ENCODE data around the gene ABLIM1. TPM values are rescaled to one million over a fixed set of nuclear protein-coding genes. Genes with fewer than 3 reads are reported as not detected.

ABLIM1 gene
- total and polyA plus RNA-seq, 2 of the 4 experiments (the other 2 are of a cell fraction) = 7.7 to 9.9 TPM

DNA sequence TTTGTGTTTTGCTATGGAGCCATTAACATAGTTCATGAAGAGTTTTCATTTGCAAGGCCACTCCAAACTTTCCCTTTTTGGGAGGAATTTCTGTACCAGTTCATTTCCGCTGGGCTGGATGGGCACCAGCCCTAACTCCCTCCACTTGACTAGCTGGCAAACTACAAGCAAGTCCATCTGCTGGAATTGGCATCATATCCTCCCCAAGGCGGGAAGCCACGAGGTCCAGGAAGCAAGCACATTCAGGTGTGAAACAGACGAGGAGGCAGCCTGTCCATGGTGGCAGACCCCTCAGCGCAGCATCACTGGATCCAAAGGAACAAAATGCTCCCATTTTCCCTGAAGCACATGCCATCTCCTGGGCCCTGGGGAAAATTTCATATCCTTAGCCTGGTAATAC is 125.8 kb downstream of the ABLIM1 start:
- Histone ChIP-seq H2BK5ac (ENCODE audit: low read depth, low read length, poor library complexity, severe bottlenecking) (no peak overlapping the region), H3K4me3 (ENCODE audit: insufficient read depth, low read depth, low read length) (no peak overlapping the region), H3K4me1 (ENCODE audit: control insufficient read depth, insufficient read depth, low read length) (no peaks in the 10 kb centered on the region), H3K79me1 (ENCODE audit: low read depth in 1 of 2, low read length in 2 of 2) (no peaks in the 10 kb centered on the region), H3K4me2 (ENCODE audit: low read depth, low read length) (no peak overlapping the region), H4K20me1 (ENCODE audit: insufficient read depth, low read length) (no peaks in the 10 kb centered on the region), H3K14ac (replicated peaks; ENCODE audit: low read depth, low read length) (no peak overlapping the region), H2BK20ac (ENCODE audit: low read depth, low read length) (no peak overlapping the region), H3K27ac (ENCODE audit: insufficient read depth, low read length) (no peak overlapping the region), H3K23ac (ENCODE audit: low read depth, low read length) (no peak overlapping the region), H2AK9ac (replicated peaks; ENCODE audit: low read depth, low read length, poor library complexity) (no peak overlapping the region), H3K56ac (ENCODE audit: extremely low read depth, insufficient read depth, low read length) (no peak overlapping the region), H3K9ac (ENCODE audit: low read depth, low read length) (no peak overlapping the region), H4K91ac (ENCODE audit: insufficient read depth, low read depth, low read length) (no peak overlapping the region), H3K9me1 (ENCODE audit: insufficient read depth, low read length) (no peaks in the 10 kb centered on the region), H3K36me3 (ENCODE audit: control insufficient read depth, insufficient read depth, low read length) (no peaks in the 10 kb centered on the region), H2AK5ac (ENCODE audit: low read depth, low read length) (no peak overlapping the region), H3K4ac (ENCODE audit: low read depth, low read length) (no peak overlapping the region), H2BK15ac (ENCODE audit: low read depth, low read length) (no peak overlapping the region), H4K5ac (ENCODE audit: low read depth, low read length) (no peak overlapping the region), H3K27me3 (ENCODE audit: control insufficient read depth, insufficient read depth, low read length) (peaks cover 37% of the 10 kb centered on the region), H4K8ac (ENCODE audit: low read depth in 2 of 2, low read length in 2 of 2) (no peak overlapping the region), H3K18ac (ENCODE audit: low read depth, low read length) (no peak overlapping the region), H2BK120ac (ENCODE audit: low read depth, low read length) (no peak overlapping the region), H2AFZ (replicated peaks; ENCODE audit: low read length, poor library complexity) (no peak overlapping the region), H3K9me3 (ENCODE audit: control insufficient read depth, insufficient read depth, low read length) (peaks cover 4% of the 10 kb centered on the region)
- ATAC-seq (ENCODE audit: low read depth) = no peak
- WGBS, 2 experiments (ENCODE audit: extremely low coverage in 2 of 2, insufficient read length in 1 of 2) = 96% methylated on average over 4 of the region's 5 CpGs; no CpG with 5 or more reads in 1 of the 2 experiments
- dilution Hi-C loops (cut with HindIII; ENCODE audit: low sequenced_read_pairs, unreplicated experiment) = no loop called here
- ChIA-PET CTCF (interaction anchor here (1.0 kb wide), 1 partner anchor 172 kb away, joined by 3 read pairs; no protein-coding TSS in a partner anchor), POLR2A (ENCODE audit: unreplicated experiment) (no interaction called here)
- TF ChIP-seq MAFK (IDR thresholded peaks at IDR 0.05; ENCODE audit: low read depth, low read length) = no peak
- no peak for TF ChIP-seq RFX5 (IDR thresholded peaks at IDR 0.05; ENCODE audit: low read depth, low read length)
- TF ChIP-seq, protein P1, sequence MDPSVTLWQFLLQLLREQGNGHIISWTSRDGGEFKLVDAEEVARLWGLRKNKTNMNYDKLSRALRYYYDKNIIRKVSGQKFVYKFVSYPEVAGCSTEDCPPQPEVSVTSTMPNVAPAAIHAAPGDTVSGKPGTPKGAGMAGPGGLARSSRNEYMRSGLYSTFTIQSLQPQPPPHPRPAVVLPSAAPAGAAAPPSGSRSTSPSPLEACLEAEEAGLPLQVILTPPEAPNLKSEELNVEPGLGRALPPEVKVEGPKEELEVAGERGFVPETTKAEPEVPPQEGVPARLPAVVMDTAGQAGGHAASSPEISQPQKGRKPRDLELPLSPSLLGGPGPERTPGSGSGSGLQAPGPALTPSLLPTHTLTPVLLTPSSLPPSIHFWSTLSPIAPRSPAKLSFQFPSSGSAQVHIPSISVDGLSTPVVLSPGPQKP (IDR thresholded peaks at IDR 0.05; ENCODE audit: borderline replicate concordance, low read depth, low read length) = no peak
- TF ChIP-seq CEBPB (IDR thresholded peaks at IDR 0.05; ENCODE audit: low read depth, low read length) = no peak
- no peak for TF ChIP-seq RCOR1 (IDR thresholded peaks at IDR 0.05; ENCODE audit: insufficient replicate concordance, low read length)
- no peak for TF ChIP-seq RAD21 (IDR thresholded peaks at IDR 0.05; ENCODE audit: low read length)
- no peak for TF ChIP-seq BHLHE40 (IDR thresholded peaks at IDR 0.05; ENCODE audit: low read depth, low read length)
- no peak for TF ChIP-seq CHD1 (IDR thresholded peaks at IDR 0.05; ENCODE audit: low read depth, low read length)
- no peak for TF ChIP-seq MAZ (IDR thresholded peaks at IDR 0.05; ENCODE audit: borderline replicate concordance, low read depth, low read length)
- TF ChIP-seq SMC3 (IDR thresholded peaks at IDR 0.05; ENCODE audit: low read depth, low read length) = no peak
- TF ChIP-seq, protein P2, sequence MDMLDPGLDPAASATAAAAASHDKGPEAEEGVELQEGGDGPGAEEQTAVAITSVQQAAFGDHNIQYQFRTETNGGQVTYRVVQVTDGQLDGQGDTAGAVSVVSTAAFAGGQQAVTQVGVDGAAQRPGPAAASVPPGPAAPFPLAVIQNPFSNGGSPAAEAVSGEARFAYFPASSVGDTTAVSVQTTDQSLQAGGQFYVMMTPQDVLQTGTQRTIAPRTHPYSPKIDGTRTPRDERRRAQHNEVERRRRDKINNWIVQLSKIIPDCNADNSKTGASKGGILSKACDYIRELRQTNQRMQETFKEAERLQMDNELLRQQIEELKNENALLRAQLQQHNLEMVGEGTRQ (IDR thresholded peaks at IDR 0.05; ENCODE audit: low read depth, low read length) = no peak
- TF ChIP-seq FOS (IDR thresholded peaks at IDR 0.05; ENCODE audit: low read depth, low read length) = no peak
- no peak for TF ChIP-seq NFE2L2 (IDR thresholded peaks at IDR 0.05; ENCODE audit: low read depth, low read length)
- in situ Hi-C loops (cut with MboI; ENCODE audit: low sequenced_read_pairs) = no loop called here
- intact Hi-C loops (cut with micrococcal nuclease) = no loop called here
- DNase-seq = no peak
- no TSS peak for BruUV-seq (replicated peaks)

Data from IMR-90 (cell line).